NCI-H2081 treated with DMSO at 0.1 percent for 48 hours (cell line): Measurements from ENCODE around the gene PDS5A.
"Not testable (repeated sequence)": the region's sequence is repeated elsewhere in the genome, so short reads cannot be mapped to it uniquely, and the experiment has no call there.

Source experiments
- DNase-seq: peaks from one replicate; lab custom pipeline; 2025; lab: John Stamatoyannopoulos, UW

PDS5A gene

GRCh38 chr4:39977489-39978377, at the start of gene PDS5A:
PDS5A (minus strand) TSS chr4:39977911; CDS start chr4:39976577, 1,334 bp downstream.
- DNase-seq: peak; percentile 62

GRCh38 chr4:40024049-40024448, 46.3 kb upstream of the PDS5A start:
- DNase-seq: not testable (repeated sequence)

DNA sequence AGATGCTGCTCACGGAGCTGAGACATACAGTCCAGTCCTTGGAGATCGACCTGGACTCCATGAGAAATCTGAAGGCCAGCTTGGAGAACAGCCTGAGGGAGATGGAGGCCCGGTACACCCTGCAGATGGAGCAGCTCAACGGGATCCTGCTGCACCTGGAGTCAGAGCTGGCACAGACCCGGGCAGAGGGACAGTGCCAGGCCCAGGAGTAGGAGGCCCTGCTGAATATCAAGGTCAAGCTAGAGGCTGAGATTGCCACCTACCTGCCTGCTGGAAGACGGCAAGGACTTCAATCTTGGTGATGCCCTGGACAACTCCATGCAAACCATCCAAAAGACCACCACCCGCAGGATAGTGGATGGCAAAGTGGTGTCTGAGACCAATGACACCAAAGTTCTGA, 43.4 kb upstream of the PDS5A start:
- DNase-seq: not testable (repeated sequence)

DNA sequence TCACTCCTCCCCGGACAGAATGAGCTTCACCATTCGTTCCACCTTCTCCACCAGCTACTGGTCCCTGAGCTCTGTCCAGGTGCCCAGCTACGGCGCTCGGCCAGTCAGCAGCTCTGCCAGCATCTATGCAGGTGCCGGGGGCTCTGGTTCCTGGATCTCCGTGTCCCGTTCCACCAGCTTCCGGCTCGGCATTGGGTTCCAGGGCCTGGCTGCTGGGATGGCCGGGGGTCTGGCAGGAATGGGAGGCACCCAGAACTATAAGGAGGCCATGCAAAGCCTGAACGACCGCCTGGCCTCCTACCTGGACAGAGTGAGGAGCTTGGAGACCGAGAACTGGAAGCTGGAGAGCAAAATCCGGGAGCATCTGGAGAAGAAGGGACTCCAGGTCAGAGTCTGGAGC, 42.5 kb upstream of the PDS5A start:
- DNase-seq: no peak

DNA sequence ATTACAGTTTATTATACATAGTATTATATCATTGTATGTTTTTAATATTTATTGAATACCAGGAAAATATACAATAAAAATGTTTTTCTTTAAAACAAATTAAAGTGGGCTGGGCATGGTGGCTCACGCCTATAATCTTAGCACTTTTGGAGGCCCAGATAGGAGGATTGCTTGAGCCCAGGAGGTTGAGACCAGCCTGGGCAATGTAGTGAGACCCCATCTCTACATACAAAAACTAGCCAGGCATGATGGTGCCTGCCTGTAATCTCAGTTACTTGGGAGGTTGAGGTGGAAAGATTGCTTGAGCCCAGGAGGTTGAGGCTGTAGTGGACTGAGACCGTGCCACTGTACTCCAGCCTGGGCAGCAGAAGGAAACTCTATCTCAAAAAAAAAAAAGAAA, 38.3 kb upstream of the PDS5A start:
- no peak for DNase-seq

DNA sequence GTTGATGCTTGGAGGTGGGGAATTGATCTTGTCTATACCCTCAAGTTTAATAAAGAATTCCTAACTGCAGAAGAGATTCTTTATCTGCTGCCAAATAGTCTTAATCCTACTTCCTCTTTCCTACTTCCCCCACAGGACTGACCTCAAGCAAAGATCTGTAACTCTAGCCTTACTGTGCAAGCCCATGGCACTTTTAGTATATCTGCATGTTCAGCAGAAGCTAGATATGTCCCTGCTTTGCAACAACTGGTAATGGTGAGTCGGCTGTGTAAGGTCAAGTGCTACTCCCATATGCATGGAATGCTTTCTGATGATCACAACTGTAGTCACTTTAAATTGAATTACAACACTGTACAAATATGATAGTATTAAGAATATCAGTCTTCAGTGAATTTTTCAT, 26.3 kb upstream of the PDS5A start:
- no peak for DNase-seq

GRCh38 chr4:40000711-40001110, 23.0 kb upstream of the PDS5A start:
- no peak for DNase-seq

DNA sequence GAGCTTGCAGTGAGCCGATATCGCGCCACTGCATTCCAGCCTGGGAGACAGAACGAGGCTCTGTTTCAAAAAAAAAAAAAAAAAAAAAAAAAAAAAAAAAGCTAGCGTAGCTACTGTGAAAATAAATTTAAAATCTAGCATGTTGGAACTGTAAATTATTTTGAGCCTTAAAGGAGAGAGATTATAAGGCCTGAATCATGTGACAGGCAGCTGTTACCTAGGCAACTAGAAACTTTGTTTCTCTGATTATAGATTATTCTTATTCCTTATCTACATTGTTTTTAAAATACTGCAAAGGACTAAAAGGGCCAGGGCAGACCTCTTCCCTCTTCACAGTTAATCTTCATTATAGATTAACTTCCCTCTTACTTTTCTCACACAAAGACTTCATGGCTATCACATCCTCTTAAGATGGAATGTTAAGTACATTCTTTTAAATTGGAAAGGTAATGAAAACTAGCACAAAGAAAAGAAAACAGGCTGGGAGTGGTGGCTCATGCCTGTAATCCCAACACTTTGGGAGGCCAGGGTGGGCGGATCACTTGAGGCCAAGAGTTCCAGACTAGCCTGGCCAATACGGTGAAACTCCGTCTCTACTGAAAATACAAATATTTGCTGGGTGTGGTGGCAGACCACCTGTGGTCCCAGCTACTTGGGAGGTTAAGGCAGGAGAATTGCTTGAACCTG, 21.1 kb upstream of the PDS5A start:
- no peak for DNase-seq

DNA sequence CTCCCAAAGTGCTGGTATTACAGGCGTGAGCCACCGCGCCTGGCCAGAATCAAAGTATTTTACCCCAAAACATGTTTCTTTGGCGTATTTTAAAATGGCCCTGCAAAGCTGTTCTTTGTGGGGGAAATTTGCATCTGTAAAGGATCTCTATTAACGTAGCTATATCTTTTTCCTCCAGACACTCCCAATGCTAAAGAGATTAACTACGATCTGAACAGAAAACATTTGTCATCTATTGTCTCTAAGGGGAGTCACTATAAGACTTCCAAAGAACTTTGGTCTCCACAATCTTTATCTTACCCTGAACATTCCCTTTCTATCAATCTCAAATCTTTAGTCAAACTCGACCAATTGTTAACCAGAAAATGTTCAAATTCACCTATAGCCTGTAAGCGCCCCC, 19.1 kb upstream of the PDS5A start:
- no peak for DNase-seq

DNA sequence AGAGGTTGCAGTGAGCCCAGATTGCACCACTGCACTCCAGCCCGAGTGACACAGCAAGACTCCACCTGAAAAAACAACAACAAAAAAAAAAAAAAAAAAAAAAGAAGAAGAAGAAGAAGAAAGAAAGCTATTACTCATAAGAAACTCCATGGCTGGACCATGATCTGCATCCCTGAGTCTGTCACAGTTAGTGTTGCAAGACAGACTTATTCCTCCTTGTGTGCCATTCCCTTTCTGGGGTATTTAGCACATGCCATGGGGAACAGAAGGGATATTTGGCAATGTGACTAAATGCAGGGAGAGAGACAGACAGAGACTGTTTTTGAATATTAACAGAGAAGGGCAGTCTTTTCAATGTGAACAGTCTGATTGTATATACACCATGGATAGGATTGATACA, 16.7 kb upstream of the PDS5A start:
- no peak for DNase-seq

- DNase-seq: not testable (repeated sequence)
Observed at GRCh38 chr4:39989381-39989780, 11.7 kb upstream of the PDS5A start.

- no peak for DNase-seq
Observed at GRCh38 chr4:39987485-39987884, 9.8 kb upstream of the PDS5A start.

GRCh38 chr4:39978904-39979303, 1.2 kb upstream of the PDS5A start:
- DNase-seq: no peak

DNA sequence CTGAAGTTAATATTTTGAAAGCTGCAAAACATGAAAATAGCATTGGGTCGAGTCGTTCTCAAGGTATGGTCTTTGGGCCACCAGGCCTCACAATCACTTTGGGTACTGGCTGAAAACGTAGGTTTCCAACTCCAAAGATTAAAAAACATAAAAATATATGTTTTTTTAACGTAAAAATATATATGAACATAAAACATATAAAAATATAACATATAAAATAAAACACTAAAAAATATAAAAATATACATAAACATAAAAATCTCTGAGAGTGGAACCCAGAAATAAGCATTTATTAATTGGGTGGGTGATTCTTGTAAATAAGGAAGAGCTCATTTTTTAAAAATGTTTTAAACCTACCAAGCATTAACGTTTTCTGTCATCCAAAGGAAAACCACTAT, 666 bp upstream of the PDS5A start:
- no peak for DNase-seq

- no peak for DNase-seq
Observed at GRCh38 chr4:39976945-39977488, 694 bp downstream of the PDS5A start.

- DNase-seq: peak; percentile 71
Observed at GRCh38 chr4:39976141-39976944, 1.4 kb downstream of the PDS5A start.

DNA sequence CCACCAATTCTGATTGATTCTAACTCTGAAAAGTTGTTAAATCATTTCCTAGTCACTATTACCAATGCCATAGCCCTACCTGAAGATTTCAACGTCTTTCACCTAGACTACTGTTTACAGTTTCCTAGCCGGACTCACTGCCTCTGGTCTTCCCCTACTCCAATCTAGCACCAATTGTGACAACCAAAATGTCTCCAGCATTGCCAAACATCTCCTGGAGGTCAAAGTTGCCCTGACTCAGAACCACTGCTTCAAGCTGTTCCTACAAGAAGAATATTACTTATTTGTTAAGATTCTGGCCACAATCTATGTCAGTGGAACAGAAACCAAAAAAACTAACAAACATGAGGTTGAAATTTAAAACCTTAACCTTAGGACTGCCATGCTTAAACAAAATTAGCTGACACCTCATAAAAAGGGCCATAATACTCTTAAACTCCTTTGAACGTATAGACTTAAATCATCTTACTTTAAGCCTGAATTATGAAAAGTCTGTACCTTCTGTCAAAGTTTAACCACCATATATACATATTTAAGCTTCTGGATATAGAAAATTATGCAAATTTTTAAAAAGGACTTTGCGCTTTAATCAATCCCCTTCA, 2.1 kb downstream of the PDS5A start:
- no peak for DNase-seq

- not testable (repeated sequence) for DNase-seq
Observed at GRCh38 chr4:39973052-39973451, 4.7 kb downstream of the PDS5A start.

- no peak for DNase-seq
Observed at GRCh38 chr4:39970671-39971640, 6.8 kb downstream of the PDS5A start.

DNA sequence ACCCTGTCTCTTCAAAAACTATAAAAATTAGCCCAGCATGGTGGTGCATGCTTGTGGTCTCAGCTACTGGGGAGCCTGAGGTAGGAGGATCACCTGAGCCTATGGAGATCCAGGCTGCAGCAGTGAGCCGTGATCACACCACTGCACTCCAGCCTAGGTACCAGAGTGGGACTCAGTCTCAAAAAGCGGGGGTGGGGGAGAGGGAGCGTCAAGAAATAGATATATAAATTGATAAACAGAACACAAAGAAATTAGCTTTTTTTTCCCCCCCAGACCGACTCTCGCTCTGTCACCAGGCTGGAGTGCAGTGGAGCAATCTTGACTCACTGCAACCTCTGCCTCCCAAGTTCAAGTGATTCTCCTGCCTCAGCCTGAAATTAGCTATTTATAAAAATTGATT, 14.1 kb downstream of the PDS5A start:
- DNase-seq: no peak
